ENCODE measurements around the gene E2F2. TPM values are rescaled to one million over a fixed set of nuclear protein-coding genes. Genes with fewer than 3 reads are reported as not detected.
"Not testable (repeated sequence)": the region's sequence is repeated elsewhere in the genome, so short reads cannot be mapped to it uniquely, and the experiment has no call there.

Gene E2F2
- total and polyA plus RNA-seq, 7 experiments from 2014 or later: 0.14 to 65.7 (median 2.5) TPM; not detected in 3

DNA sequence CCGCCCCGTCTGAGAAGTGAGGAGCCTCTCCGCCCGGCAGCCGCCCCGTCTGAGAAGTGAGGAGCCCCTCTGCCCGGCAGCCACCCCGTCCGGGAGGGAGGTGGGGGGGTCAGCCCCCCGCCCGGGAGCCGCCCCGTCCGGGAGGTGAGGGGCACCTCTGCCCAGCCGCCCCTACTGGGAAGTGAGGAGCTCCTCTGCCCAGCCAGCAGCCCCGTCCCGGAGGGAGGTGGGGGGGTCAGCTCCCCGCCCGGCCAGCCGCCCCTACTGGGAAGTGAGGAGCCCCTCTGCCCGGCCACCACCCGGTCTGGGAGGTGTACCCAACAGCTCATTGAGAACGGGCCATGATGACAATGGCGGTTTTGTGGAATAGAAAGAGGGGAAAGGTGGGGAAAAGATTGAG is 26.9 kb downstream of the E2F2 start:
- H3K27ac Mint-ChIP-seq; intact Hi-C loops (cut with micrococcal nuclease); H3K36me3 Mint-ChIP-seq; H3K9me3 Mint-ChIP-seq; H3K9me3 ChIP-seq (ENCODE audit: control insufficient read depth in 2 of 3, low read length in 3 of 3); H3K4me3 ChIP-seq (ENCODE audit: low read length); H3K4me3 Mint-ChIP-seq; POLR2A ChIA-PET; H3K4me1 ChIP-seq (ENCODE audit: control insufficient read depth in 2 of 2, insufficient read depth in 2 of 2, low read length in 2 of 2); H3K36me3 ChIP-seq (ENCODE audit: control insufficient read depth in 2 of 3, insufficient read depth in 3 of 3, low read length in 3 of 3); DNase-seq; H3K27ac ChIP-seq (ENCODE audit: low read depth, low read length); CTCF ChIA-PET; H3K4me1 Mint-ChIP-seq; H3K27me3 Mint-ChIP-seq; ATAC-seq; H3K27me3 ChIP-seq (ENCODE audit: control insufficient read depth in 2 of 2, insufficient read depth in 2 of 2, low read length in 2 of 2): not testable (repeated sequence)

DNA sequence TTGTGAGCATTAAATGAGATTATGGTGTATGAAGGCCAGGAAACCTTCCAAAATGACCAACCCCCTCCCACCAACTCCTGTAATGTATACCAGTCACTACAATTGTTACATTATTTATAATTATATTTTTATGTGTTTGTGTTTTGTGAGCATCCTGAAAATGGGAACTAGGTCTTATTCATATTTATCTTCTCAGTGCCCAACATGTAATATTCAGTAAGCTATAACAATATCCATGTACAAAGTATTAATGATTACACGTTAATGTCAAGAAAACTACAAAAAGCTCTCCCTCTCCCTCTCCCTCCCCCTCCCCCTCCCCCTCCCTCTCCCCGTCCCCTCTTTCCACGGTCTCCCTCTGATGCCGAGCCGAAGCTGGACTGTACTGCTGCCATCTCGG is 28.1 kb downstream of the E2F2 start:
- H3K4me3 ChIP-seq (ENCODE audit: low read length): no peak overlapping the region
- intact Hi-C loops (cut with micrococcal nuclease): no loop called here
- ATAC-seq (no peak), DNase-seq (no peak)
- Mint-ChIP-seq H3K27me3 (peaks cover 0 to 8% (median 0%) of the 10 kb centered on the region in 5 donors), H3K36me3 (peaks cover 0 to 3% (median 0%) of the 10 kb centered on the region in 5 donors), H3K9me3 (no peaks in the 10 kb centered on the region), H3K4me1 (peaks cover 0 to 4% (median 0%) of the 10 kb centered on the region in 7 donors), H3K27ac (no peak overlapping the region), H3K4me3 (no peak overlapping the region)
- H3K36me3 ChIP-seq (ENCODE audit: control insufficient read depth in 2 of 3, insufficient read depth in 3 of 3, low read length in 3 of 3): no peaks in the 10 kb centered on the region
- H3K27ac ChIP-seq (ENCODE audit: low read depth, low read length): no peak overlapping the region
- H3K27me3 ChIP-seq (ENCODE audit: control insufficient read depth in 2 of 2, insufficient read depth in 2 of 2, low read length in 2 of 2): no peaks in the 10 kb centered on the region
- no peaks in the 10 kb centered on the region for H3K9me3 ChIP-seq (ENCODE audit: control insufficient read depth in 2 of 3, low read length in 3 of 3)
- no peaks in the 10 kb centered on the region for H3K4me1 ChIP-seq (ENCODE audit: control insufficient read depth in 2 of 2, insufficient read depth in 2 of 2, low read length in 2 of 2)
- POLR2A ChIA-PET: no interaction called here
- CTCF ChIA-PET: interaction anchor here (0.9 kb wide), 1 partner anchor 36 kb away, joined by 3 read pairs; no protein-coding TSS in a partner anchor

DNA sequence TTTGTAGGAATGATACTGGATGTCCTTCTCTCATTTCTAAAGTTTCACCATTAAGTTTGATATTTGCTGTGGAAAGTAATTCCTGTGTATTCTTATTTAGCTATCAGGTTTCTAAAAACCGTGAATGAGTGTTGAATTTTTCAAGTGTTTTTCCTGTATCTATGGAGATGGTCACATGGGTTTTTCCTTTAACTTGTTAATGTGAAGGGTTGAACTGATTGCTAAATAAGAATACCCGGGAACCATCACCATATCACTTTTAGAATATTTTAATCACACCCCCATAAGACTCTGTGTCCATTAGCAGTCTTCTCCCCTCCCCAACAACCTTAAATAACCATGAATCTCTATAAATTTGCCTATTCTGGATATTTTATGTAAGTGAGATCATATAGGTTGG is 30.6 kb downstream of the E2F2 start:
- intact Hi-C loops (cut with micrococcal nuclease): no loop called here
- no peaks in the 10 kb centered on the region for H3K36me3 ChIP-seq (ENCODE audit: control insufficient read depth in 2 of 3, insufficient read depth in 3 of 3, low read length in 3 of 3)
- no peak overlapping the region for H3K4me3 ChIP-seq (ENCODE audit: low read length)
- Mint-ChIP-seq H3K36me3 (peaks cover 0 to 3% (median 0%) of the 10 kb centered on the region in 5 donors), H3K4me3 (no peak overlapping the region), H3K27me3 (peaks cover 0 to 10% (median 0%) of the 10 kb centered on the region in 5 donors), H3K9me3 (no peaks in the 10 kb centered on the region), H3K27ac (no peak overlapping the region), H3K4me1 (peaks cover 0 to 9% (median 0%) of the 10 kb centered on the region in 7 donors)
- no peak for DNase-seq
- H3K27me3 ChIP-seq (ENCODE audit: control insufficient read depth in 2 of 2, insufficient read depth in 2 of 2, low read length in 2 of 2): no peaks in the 10 kb centered on the region
- H3K27ac ChIP-seq (ENCODE audit: low read depth, low read length): no peak overlapping the region
- H3K9me3 ChIP-seq (ENCODE audit: control insufficient read depth in 2 of 3, low read length in 3 of 3): no peaks in the 10 kb centered on the region
- no peak for ATAC-seq
- H3K4me1 ChIP-seq (ENCODE audit: control insufficient read depth in 2 of 2, insufficient read depth in 2 of 2, low read length in 2 of 2): no peaks in the 10 kb centered on the region
- ChIA-PET CTCF (interaction anchor here (0.6 to 9.4 kb wide), 3 partner anchors 35 to 187 kb away, joined by 3 to 203 read pairs (median 75); partner anchors contain the start of gene E2F2), POLR2A (interaction anchor here (0.7 kb wide), 1 partner anchor 24 kb away, joined by 4 read pairs; no protein-coding TSS in a partner anchor)

DNA sequence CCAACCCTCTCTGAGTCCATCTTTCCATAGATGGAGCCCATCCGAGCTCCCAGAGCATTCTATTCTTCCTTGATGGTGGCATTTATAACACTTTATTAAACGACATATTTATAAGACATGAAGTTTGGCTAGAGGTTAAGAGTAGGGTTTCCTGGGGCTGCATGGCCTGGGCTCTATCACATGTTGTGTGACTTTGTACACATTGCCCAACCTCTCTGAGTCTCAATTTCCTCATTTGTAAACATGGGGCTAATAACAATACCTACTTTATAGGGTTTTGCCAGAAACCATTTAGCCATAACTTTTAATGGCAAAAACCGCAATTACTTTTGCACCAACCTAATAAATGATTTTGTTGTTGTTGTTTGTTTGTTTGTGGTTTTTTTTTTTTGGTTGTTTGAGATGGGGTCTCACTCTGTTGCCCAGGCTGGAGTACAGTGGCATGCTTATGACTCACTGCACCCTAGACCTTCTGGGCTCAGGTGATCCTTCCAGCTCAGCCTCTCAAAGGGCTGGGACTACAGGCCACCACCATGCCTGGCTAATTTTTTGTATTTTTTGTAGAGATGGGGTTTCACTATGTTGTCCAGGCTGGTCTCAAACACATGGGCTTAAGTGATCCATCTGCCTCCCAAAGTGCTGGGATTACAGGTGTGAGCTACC is 33.1 kb downstream of the E2F2 start:
- Histone ChIP-seq H3K4me1 (ENCODE audit: control insufficient read depth in 2 of 2, insufficient read depth in 2 of 2, low read length in 2 of 2) (no peaks in the 10 kb centered on the region), H3K27ac (ENCODE audit: low read depth, low read length) (no peak overlapping the region), H3K27me3 (ENCODE audit: control insufficient read depth in 2 of 2, insufficient read depth in 2 of 2, low read length in 2 of 2) (no peaks in the 10 kb centered on the region), H3K36me3 (ENCODE audit: control insufficient read depth in 2 of 3, insufficient read depth in 3 of 3, low read length in 3 of 3) (no peaks in the 10 kb centered on the region), H3K9me3 (ENCODE audit: control insufficient read depth in 2 of 3, low read length in 3 of 3) (no peaks in the 10 kb centered on the region), H3K4me3 (ENCODE audit: low read length) (no peak overlapping the region)
- Mint-ChIP-seq H3K27ac (peak overlapping the region in 2 of 9 donors; percentile 40 to 62), H3K4me1 (peaks cover 0 to 9% (median 0%) of the 10 kb centered on the region in 7 donors), H3K27me3 (peaks cover 0 to 15% (median 0%) of the 10 kb centered on the region in 5 donors), H3K9me3 (no peaks in the 10 kb centered on the region), H3K4me3 (no peak overlapping the region), H3K36me3 (no peaks in the 10 kb centered on the region)
- ChIA-PET CTCF (interaction anchor here (0.6 to 9.4 kb wide), 19 partner anchors 10 to 201 kb away, joined by 3 to 203 read pairs (median 6); partner anchors contain the start of genes ASAP3 and E2F2), POLR2A (interaction anchor here (0.5 to 2.8 kb wide), 10 partner anchors 30 to 547 kb away, joined by 3 to 12 read pairs (median 4); partner anchors contain the start of genes E2F2 and HNRNPR)
- ATAC-seq (peak; percentile 44), DNase-seq (no peak)
- intact Hi-C loops (cut with micrococcal nuclease): loop anchor here (1.0 to 2.0 kb wide), 3 partner anchors 41 to 139 kb away; no protein-coding TSS in a partner anchor

DNA sequence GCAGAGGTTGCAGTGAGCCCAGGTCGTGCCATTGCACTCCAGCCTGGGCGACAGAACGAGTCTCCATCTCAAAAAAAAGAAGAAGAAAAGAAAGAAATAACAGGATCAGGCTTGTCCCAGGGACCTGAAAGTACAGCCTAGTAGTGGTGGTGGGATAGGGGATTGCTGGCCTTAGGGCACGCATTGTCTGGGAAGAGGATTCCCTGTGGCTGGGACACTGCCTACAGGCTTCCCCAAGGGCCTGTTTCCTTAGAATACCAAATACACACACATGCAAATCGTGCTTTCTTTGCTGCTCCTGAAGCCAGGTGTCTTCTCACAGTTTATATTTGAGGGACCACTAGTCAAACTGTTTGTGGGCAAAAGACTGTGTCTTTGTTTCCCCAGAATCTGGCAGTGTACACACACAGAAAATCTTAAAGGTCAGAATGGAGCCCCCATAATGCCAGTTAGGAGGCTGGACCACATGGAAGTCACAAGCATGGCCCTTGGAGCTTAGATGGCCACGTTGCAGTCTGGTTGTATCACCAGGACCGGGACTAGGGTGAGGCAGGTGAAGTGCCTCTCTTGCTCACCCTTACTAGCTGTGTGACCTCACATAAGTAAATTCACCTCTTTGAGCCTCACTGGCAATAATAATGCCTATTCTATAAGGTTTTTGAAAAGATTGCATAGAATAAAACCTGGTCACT is 34.4 kb downstream of the E2F2 start:
- ATAC-seq (peak; percentile 31), DNase-seq (no peak)
- H3K36me3 ChIP-seq (ENCODE audit: control insufficient read depth in 2 of 3, insufficient read depth in 3 of 3, low read length in 3 of 3): no peaks in the 10 kb centered on the region
- H3K27me3 ChIP-seq (ENCODE audit: control insufficient read depth in 2 of 2, insufficient read depth in 2 of 2, low read length in 2 of 2): no peaks in the 10 kb centered on the region
- intact Hi-C loops (cut with micrococcal nuclease): loop anchor here (1.0 to 2.0 kb wide), 3 partner anchors 43 to 141 kb away; no protein-coding TSS in a partner anchor
- H3K9me3 ChIP-seq (ENCODE audit: control insufficient read depth in 2 of 3, low read length in 3 of 3): no peaks in the 10 kb centered on the region
- Mint-ChIP-seq H3K4me3 (no peak overlapping the region), H3K4me1 (peaks cover 0 to 5% (median 0%) of the 10 kb centered on the region in 7 donors), H3K36me3 (no peaks in the 10 kb centered on the region), H3K9me3 (no peaks in the 10 kb centered on the region), H3K27ac (no peak overlapping the region), H3K27me3 (peaks cover 0 to 14% (median 0%) of the 10 kb centered on the region in 5 donors)
- no peak overlapping the region for H3K27ac ChIP-seq (ENCODE audit: low read depth, low read length)
- POLR2A ChIA-PET: interaction anchor here (0.5 to 2.8 kb wide), 9 partner anchors 10 to 225 kb away, joined by 3 to 12 read pairs (median 4); partner anchors contain the start of genes E2F2 and HNRNPR
- no peaks in the 10 kb centered on the region for H3K4me1 ChIP-seq (ENCODE audit: control insufficient read depth in 2 of 2, insufficient read depth in 2 of 2, low read length in 2 of 2)
- CTCF ChIA-PET: interaction anchor here (0.6 to 9.4 kb wide), 25 partner anchors 11 to 1385 kb away, joined by 3 to 203 read pairs (median 5); partner anchors contain the start of genes ASAP3 and E2F2
- H3K4me3 ChIP-seq (ENCODE audit: low read length): no peak overlapping the region

DNA sequence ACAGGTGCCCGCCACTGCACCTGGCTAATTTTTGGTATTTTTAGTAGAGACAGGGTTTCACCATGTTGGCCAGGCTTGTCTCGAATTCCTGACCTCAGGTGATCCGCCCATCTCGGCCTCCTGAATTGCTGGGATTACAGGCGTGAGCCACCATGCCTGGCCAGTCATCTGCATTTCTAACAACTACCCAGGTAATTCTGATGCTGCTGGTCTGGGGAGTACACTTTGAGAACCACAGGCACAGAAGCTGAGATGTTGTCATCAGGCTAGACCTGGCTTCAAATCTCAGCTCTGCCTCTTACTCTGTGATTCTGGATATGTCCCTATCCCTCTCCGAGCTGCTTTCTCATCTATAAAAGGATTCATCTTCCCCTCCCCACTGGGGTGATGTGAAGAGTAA is 36.2 kb downstream of the E2F2 start:
- CTCF ChIA-PET: interaction anchor here (0.7 to 9.4 kb wide), 8 partner anchors 10 to 143 kb away, joined by 3 to 203 read pairs (median 34); partner anchors contain the start of genes ASAP3 and E2F2
- H3K9me3 ChIP-seq (ENCODE audit: control insufficient read depth in 2 of 3, low read length in 3 of 3); H3K9me3 Mint-ChIP-seq; H3K4me3 ChIP-seq (ENCODE audit: low read length); H3K4me3 Mint-ChIP-seq; H3K27ac ChIP-seq (ENCODE audit: low read depth, low read length); DNase-seq; intact Hi-C loops (cut with micrococcal nuclease); H3K36me3 ChIP-seq (ENCODE audit: control insufficient read depth in 2 of 3, insufficient read depth in 3 of 3, low read length in 3 of 3); H3K36me3 Mint-ChIP-seq; H3K4me1 ChIP-seq (ENCODE audit: control insufficient read depth in 2 of 2, insufficient read depth in 2 of 2, low read length in 2 of 2); H3K4me1 Mint-ChIP-seq; ATAC-seq; H3K27me3 ChIP-seq (ENCODE audit: control insufficient read depth in 2 of 2, insufficient read depth in 2 of 2, low read length in 2 of 2); H3K27ac Mint-ChIP-seq: not testable (repeated sequence)
- POLR2A ChIA-PET: interaction anchor here (0.6 to 1.4 kb wide), 2 partner anchors 9 to 45 kb away, joined by 3 to 5 read pairs; no protein-coding TSS in a partner anchor
- peaks cover 0 to 29% (median 4%) of the 10 kb centered on the region in 5 donors for H3K27me3 Mint-ChIP-seq
